ENCODE results near the gene GATAD2B.

The GATAD2B gene

GRCh38 chr1:153922972-153923925 lies at the start of gene GATAD2B:
Gene GATAD2B (minus strand): TSS chr1:153922972. CDS start chr1:153828347, 94,625 bp downstream.
- peak; percentile 92 to 100 for DNase-seq (ENCODE audit: low read depth in 1 of 2, low spot score in 1 of 2)

DNA sequence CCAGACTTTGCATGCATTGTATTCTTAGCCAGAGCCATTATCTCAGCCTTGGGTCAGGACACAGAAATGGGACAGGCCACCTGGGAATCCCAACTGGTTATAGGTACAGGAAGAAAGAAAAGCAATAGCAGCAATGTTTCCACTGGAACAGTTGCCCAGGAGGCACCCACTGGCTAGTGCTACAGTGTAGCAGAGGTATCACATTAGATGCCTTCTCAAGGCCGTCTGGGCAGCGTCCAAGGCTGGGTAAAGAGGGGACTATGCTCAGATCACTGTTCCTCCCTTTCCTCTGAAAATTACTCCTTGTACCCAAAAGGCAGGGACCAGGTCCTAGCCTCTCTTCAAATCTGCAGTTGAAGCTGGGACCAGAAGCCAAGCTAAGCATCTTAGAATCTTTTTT lies 47.6 kb upstream of the GATAD2B start:
- DNase-seq (ENCODE audit: low read depth in 1 of 2, low spot score in 1 of 2): no peak

DNA sequence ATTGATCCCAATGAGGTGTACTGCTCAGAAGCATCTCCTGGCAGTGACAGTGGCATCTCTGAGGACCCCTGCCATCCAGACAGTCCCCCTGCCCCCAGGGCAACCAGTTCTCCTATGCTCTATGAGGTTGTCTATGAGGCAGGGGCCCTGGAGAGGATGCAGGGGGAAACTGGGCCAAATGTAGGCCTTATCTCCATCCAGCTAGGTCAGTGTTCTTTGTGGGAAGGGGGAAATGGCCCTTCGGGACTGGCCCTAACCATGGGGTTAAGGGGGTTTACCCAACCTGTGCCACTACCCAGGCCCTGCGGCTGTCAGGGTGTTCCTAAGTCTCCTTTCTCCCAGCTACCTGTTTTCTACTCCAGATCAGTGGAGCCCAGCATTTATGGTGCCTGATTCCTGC lies 46.2 kb upstream of the GATAD2B start:
- no peak for DNase-seq (ENCODE audit: low read depth in 1 of 2, low spot score in 1 of 2)

DNA sequence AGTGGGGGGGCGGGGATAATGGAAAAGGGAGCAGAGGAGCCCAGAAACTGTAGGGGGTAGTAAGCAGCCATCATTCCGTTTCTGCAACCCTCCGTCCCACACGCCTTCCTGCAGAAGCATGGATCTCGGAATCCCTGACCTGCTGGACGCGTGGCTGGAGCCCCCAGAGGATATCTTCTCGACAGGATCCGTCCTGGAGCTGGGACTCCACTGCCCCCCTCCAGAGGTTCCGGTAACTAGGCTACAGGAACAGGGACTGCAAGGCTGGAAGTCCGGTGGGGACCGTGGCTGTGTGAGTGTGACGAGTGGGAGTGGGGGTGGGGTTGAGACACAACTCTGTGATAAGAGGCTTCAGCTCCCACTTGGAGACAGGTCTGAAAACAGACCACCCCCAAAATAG lies 45.6 kb upstream of the GATAD2B start:
- DNase-seq (ENCODE audit: low read depth in 1 of 2, low spot score in 1 of 2): no peak

DNA sequence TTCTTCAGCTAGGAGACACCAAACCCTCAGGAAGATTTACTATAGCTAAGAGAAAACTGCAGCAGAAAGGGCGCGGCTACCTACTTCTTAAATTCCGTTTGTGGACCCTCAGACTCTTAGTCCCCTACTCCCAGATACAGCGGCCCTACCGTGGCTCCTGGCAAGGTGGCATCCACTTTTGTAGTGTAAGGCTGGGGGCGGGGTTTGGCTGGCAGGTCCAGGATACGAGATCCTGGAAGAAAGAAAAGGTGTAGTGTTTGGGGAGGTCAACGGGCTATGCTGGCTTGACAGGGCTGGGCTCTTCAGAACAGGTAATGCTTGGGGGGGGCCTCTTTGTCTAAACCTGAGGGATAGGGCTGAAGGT lies 45.2 kb upstream of the GATAD2B start:
- DNase-seq (ENCODE audit: low read depth in 1 of 2, low spot score in 1 of 2): no peak

DNA sequence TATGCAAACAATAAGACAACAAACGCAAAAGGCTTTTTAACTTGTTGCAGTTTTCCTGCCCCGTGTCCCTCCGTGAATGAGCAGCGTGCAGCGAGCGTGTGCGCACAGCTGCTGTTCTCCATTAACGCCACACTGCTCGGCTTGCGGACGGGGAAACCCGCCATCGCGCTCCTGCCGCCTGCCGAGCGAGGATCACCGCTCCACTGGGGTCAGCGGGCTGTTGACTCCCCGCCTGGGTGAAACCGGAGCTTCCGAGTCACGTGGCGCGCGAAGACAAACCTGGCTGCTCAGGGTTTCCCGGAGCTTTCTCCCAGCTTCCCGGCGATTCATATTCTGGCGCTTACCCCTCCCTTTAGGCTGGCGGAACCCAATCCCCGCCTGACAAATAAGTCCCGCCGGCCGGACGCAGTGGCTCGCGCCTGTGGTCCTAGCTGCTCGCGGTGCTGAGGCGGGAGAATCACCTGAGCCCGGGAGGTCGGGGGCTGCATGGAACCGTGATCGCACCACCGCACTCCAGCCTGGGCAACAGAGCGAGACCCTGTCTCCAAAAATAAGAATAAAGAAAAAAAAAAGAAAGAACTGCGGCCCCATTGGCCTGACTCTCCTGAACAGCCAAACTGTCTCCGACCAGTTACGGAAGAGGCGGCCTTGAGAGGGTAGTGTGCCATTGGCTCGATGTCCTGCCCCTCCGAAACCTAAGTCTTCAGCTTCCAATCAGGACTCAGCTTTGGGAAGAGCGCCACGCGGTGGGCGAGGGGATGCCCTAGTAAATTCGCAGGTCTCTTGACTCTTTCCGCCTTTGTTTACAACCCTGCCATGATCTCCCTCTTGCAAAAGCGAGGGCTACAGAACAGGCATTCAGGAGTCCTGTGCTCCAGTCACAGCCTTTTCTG lies 44.6 kb upstream of the GATAD2B start, which contains the start of gene CREB3L4:
CREB3L4 (plus strand) TSS at position 796 of the 893 bp plus-strand sequence. CDS start 624 bp downstream, outside the sequence.
- DNase-seq (ENCODE audit: low read depth in 1 of 2, low spot score in 1 of 2): peak; percentile 46 to 80

DNA sequence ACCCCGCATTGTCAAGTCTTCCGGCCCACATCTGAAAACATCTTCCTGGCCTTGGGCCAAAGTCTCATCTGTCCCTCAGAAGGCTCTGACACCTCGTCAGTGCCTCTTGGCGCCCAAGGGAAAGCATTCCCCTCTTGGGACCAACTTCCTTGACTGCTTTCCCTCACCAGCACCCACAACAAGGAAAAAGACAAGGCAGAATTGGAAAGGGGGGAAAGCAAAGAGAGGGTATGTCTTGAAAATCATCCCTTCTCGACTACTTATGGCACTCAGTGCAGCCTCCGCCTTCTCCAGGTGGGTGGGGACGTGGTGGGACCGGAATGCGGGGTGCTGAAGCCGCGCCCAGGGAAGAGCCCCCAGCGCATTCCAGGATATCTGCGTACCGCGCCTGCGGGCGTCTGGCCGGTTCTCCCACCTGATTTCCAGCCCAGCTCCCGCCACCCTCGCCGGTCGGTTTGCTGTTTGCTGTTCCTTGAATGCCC lies 41.1 kb upstream of the GATAD2B start:
- no peak for DNase-seq (ENCODE audit: low read depth in 1 of 2, low spot score in 1 of 2)

GRCh38 chr1:153963030-153963849 lies 40.5 kb upstream of the GATAD2B start, which contains the start of gene SLC39A1:
Gene SLC39A1 (minus strand): TSS chr1:153963537. CDS start chr1:153962715, 822 bp downstream.
- DNase-seq (ENCODE audit: low read depth in 1 of 2, low spot score in 1 of 2): peak; percentile 80 to 95

DNA sequence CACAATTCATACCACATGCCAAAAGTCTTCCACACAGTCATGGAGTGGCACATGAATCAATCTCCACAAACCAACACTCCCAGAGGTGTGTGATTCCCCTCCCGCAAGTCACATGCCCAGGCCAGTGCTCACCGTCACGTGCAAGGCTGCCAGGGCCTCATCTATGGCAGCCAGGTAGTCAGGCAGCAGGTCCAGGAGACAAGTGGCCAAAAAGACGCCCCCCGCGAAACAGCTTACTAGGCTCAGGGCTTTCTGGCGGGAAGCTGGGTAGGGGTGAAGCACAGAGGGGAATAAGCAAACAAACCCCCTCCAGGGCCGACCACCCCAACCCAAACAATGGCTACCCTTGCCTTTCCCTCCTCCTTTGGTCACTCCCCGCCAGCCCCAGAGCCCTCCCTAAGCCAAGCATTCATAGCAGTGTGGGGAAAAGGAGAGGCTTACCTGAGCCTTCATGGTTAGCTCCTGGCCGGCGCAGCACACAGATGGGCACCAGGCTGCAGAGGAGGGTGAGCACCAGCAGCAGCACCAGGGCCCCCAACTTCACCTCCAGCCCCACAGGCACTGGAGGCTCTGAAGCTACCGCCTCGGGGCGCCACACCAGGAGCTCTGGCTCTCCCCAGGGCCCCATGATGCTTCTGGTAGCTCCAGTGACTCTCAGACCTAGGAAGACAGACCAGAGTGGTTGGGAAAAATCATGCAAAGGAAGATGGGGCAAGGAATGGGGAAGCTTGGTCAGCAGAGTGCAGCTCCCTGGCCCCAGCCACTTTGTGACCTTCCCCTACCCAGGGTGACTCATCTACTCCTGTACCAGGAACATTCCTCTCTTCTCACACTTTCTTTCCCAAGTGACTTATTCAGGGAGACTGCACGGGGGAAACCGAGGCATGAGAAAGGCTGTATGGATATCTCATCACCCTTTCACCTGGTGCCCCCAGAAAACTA lies 39.6 kb upstream of the GATAD2B start:
- no peak for DNase-seq (ENCODE audit: low read depth in 1 of 2, low spot score in 1 of 2)

- DNase-seq (ENCODE audit: low read depth in 1 of 2, low spot score in 1 of 2): no peak
Observed at GRCh38 chr1:153961421-153961820, 38.6 kb upstream of the GATAD2B start.

GRCh38 chr1:153960206-153960605 lies 37.4 kb upstream of the GATAD2B start:
- DNase-seq (ENCODE audit: low read depth in 1 of 2, low spot score in 1 of 2): no peak

GRCh38 chr1:153959454-153959853 lies 36.7 kb upstream of the GATAD2B start:
- DNase-seq (ENCODE audit: low read depth in 1 of 2, low spot score in 1 of 2): no peak

- DNase-seq (ENCODE audit: low read depth in 1 of 2, low spot score in 1 of 2): no peak
Observed at GRCh38 chr1:153958961-153959260, 36.1 kb upstream of the GATAD2B start.

DNA sequence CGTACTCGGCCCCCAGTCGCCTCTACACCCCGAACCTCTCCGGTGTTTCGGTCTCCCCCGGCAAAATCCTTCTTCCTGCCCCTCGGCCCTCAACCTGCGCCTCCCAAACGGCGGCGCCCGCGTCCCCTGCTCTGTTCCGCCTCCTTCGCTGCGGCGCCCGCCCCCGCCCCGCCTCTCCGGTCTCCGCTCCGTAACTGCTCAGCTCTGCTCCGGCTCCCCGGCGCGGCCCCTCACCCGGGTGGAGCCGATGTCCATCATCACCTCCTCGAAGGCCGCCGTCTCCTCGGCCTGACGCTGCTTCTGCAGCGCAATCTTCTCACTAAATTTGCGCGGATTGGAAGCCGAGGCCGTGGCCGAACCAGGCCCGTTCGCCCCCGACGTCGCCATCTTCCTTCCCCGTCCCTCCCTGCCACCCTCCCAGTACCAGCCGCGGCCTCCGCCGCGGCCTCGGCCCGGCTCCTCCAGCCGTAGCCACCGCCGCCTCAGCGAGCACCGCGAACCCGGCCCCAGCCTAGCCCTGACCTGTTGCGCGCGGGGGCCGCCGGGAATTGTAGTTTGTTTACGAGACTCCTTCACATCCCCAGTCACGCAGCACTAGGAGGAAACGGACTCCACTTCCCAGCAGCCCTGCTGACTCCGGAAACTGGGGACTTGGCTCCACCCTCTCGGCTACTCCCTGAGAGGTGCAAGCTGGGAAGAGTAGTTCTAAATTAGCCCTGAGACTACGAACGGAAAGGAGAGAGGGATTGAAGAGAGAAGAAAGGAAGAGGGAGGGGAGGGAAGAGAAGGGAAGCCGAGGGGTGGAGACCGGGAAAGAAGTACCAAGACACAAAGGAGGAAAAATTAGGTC lies 35.6 kb upstream of the GATAD2B start, which contains the start of gene CRTC2:
CRTC2 (minus strand) TSS at position 502 of the 850 bp plus-strand sequence; CDS start at position 387, 115 bp downstream.
- peak; percentile 92 to 97 for DNase-seq (ENCODE audit: low read depth in 1 of 2, low spot score in 1 of 2)

DNA sequence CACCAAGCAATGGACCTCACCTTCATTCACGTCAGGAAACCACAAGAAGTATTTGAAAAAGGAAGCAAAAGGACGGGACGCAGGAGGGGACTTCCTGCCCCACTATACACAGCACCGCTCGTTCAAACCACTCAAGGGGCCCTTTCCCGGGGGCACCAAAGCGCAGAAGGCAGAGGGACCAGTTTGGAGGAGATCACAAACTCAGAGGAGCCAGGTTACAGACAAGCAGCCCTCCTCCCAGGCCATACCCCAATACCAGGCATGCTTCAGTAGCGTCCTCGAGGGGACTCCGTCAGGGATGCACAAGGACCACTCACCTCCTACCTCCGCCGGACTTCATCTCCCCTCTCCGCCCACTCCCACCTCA lies 35.0 kb upstream of the GATAD2B start:
- DNase-seq (ENCODE audit: low read depth in 1 of 2, low spot score in 1 of 2): peak in 1 of 2 donors; percentile 24

GRCh38 chr1:153956997-153957715 lies 34.4 kb upstream of the GATAD2B start:
- DNase-seq (ENCODE audit: low read depth in 1 of 2, low spot score in 1 of 2): no peak

DNA sequence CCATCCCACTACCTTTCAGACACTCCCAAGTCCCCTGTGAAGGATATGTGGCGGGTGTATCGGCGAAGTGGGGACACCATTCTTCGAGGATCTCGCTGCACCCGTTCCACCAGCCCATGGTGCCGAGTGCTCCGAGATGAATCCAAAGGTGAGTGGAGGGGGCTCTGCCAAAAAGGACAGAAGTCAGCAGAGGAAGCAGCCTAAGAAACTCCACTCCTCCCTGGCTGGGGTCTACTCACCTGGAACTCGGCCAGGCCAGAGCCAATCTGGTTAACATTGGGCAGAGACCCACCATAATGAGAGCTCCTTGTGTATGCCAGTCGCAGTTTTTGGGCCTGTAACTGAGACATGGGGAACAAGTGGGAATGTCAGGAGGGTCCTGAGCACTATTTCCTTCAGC lies 32.1 kb upstream of the GATAD2B start:
- no peak for DNase-seq (ENCODE audit: low read depth in 1 of 2, low spot score in 1 of 2)

- no peak for DNase-seq (ENCODE audit: low read depth in 1 of 2, low spot score in 1 of 2)
Observed at GRCh38 chr1:153953859-153954365, 31.1 kb upstream of the GATAD2B start.

All from activated CD4-positive, alpha-beta T cell treated with anti-CD3 and anti-CD28 coated beads, Interleukin-2, amount 50 U/mL, for 24 hours (primary cell).